GM12878 (cell line): ENCODE results near the gene STRIP2. TPM values are rescaled to one million over a fixed set of nuclear protein-coding genes. Genes with fewer than 3 reads are reported as not detected.

ENCODE experiments used
- BACH1 ChIP-seq: fragments of 450-650 bp; IDR thresholded peaks from 2 replicates; pipeline ENCODE4 v1.6.1; 2017; ENCODE audit warnings: mild to moderate bottlenecking, borderline replicate concordance
- BHLHE40 ChIP-seq, 2 experiments: fragments of 450-650 bp in 1 of 2; IDR thresholded peaks; 2 replicates each; pipeline ENCODE4 v1.6.1; 2011 to 2017; ENCODE audit warnings: low read depth in 2 of 2, borderline replicate concordance in 1 of 2, improper control_type of control experiment in 1 of 2, low read length in 1 of 2, mild to moderate bottlenecking in 1 of 2
- CTCF ChIP-seq, 3 experiments: IDR thresholded peaks in 2 of 3; conservative IDR thresholded peaks in 1 of 3; 2 replicates each; pipeline ENCODE4 v1.5.1; 2011; ENCODE audit warnings: low read depth in 3 of 3, low read length in 3 of 3, mild to moderate bottlenecking in 3 of 3, control low read depth in 2 of 3, moderate library complexity in 2 of 3, inconsistent platforms in 1 of 3, mixed read lengths in 1 of 3; ENCODE audit not compliant: control insufficient read depth in 2 of 3, insufficient read depth in 1 of 3; ENCODE audit errors: extremely low read depth in 1 of 3
- DPF2 ChIP-seq: fragments of 450-650 bp; IDR thresholded peaks from 2 replicates; pipeline ENCODE4 v1.6.1; 2017; ENCODE audit warnings: mild to moderate bottlenecking
- FOS ChIP-seq: IDR thresholded peaks from 3 replicates; pipeline ENCODE4 v1.6.1; 2011; ENCODE audit warnings: borderline replicate concordance; ENCODE audit not compliant: insufficient read length; ENCODE audit errors: extremely low read depth
- FOXK2 ChIP-seq: fragments of 450-650 bp; IDR thresholded peaks from 2 replicates; pipeline ENCODE4 v1.6.1; 2017; ENCODE audit warnings: mild to moderate bottlenecking, moderate library complexity
- GATAD2B ChIP-seq: fragments of 450-650 bp; conservative IDR thresholded peaks from 2 replicates; pipeline ENCODE4 v1.6.1; 2017; ENCODE audit warnings: low read depth, mild to moderate bottlenecking, moderate library complexity
- IRF3 ChIP-seq: fragments of 450-650 bp; IDR thresholded peaks from 2 replicates; pipeline ENCODE4 v1.6.1; 2014; ENCODE audit warnings: mild to moderate bottlenecking
- IRF4 ChIP-seq: IDR thresholded peaks from 2 replicates; pipeline ENCODE4 v1.6.1; 2011; ENCODE audit warnings: low read depth, low read length
- JUND ChIP-seq: IDR thresholded peaks from 2 replicates; pipeline ENCODE4 v1.6.1; 2012; ENCODE audit warnings: low read depth, mild to moderate bottlenecking, low read length, improper control_type of control experiment, moderate library complexity
- LARP7 ChIP-seq: fragments of 450-650 bp; IDR thresholded peaks from 2 replicates; pipeline ENCODE4 v1.6.1; 2017; ENCODE audit warnings: mild to moderate bottlenecking
- MLLT1 ChIP-seq: fragments of 450-650 bp; IDR thresholded peaks from 2 replicates; pipeline ENCODE4 v1.6.1; 2016; ENCODE audit warnings: mild to moderate bottlenecking
- MYB ChIP-seq: fragments of 150-350 bp; IDR thresholded peaks from 2 replicates; pipeline ENCODE4 v1.6.1; 2014; ENCODE audit warnings: mild to moderate bottlenecking, low read depth, low read length, borderline replicate concordance
- NFYA ChIP-seq: IDR thresholded peaks from 2 replicates; pipeline ENCODE4 v1.6.1; 2011; ENCODE audit warnings: low read depth, mild to moderate bottlenecking, low read length, improper control_type of control experiment, borderline replicate concordance
- NKRF ChIP-seq: fragments of 450-650 bp; conservative IDR thresholded peaks from 2 replicates; pipeline ENCODE4 v1.6.1; 2017; ENCODE audit warnings: mild to moderate bottlenecking, moderate library complexity
- NR2F1 ChIP-seq: fragments of 450-650 bp; conservative IDR thresholded peaks from 2 replicates; pipeline ENCODE4 v1.6.1; 2017; ENCODE audit warnings: mild to moderate bottlenecking
- RELB ChIP-seq: fragments of 450-650 bp; IDR thresholded peaks from 2 replicates; pipeline ENCODE4 v1.6.1; 2017; ENCODE audit warnings: low read depth, mild to moderate bottlenecking, moderate library complexity
- SREBF1 ChIP-seq: IDR thresholded peaks from 2 replicates; pipeline ENCODE4 v1.6.1; 2012; ENCODE audit warnings: mild to moderate bottlenecking, low read length
- ZNF622 ChIP-seq: fragments of 450-650 bp; IDR thresholded peaks from 2 replicates; pipeline ENCODE4 v1.6.1; 2017; ENCODE audit warnings: mild to moderate bottlenecking, inconsistent platforms
- polyA plus RNA-seq, 11 experiments: library from polyadenylated mRNA; depleted of rRNA in 4 of 11; unstranded in 6 of 11; stranded (reverse) in 5 of 11; fragments of >200 nt; fragmentation: Nextera tagmentation in 4 of 11; fragmentation: Illumina TruSeq in 1 of 11; extraction: Ambion mirVana in 4 of 11; extraction: Trizol in 1 of 11; gene quantifications; 1 replicate in 1 of 11; 2 replicates in 10 of 11; pipeline versions ENCODE4 v1.2.1 to v1.2.3, GENCODE V29; 2011 to 2016; ENCODE audit warnings: inconsistent platforms in 2 of 11, missing spikeins in 2 of 11, low read depth in 1 of 11
- total RNA-seq, 4 experiments: library from RNA; depleted of rRNA in 3 of 4; stranded (reverse); fragments of >200 nt in 3 of 4; fragmentation: Illumina TruSeq in 1 of 4; extraction: Trizol in 1 of 4; gene quantifications; 2 replicates each; pipeline versions ENCODE4 v1.2.1 to v1.2.3, GENCODE V29; 2013 to 2021

The STRIP2 gene
- total and polyA plus RNA-seq, 10 of the 15 experiments (the other 5 are each of a cell fraction or from before 2014, with no cell fraction given), result 0.48 to 5.8 (median 1.8) TPM

- TF ChIP-seq RELB (0 out of 2 replicates have a peak, but pooled peaks have one; percentile 41), NKRF (peak; percentile 86), NR2F1 (peak; percentile 75), GATAD2B (peak; percentile 77), FOXK2 (peak; percentile 91), BHLHE40 (IDR thresholded peaks at IDR 0.05; ENCODE audit: borderline replicate concordance in 1 of 2, low read depth in 2 of 2, low read length in 1 of 2) (peak in 1 of 2 experiments; percentile 56; a peak in 2 of 4 replicates), LARP7 (peak; percentile 76), MLLT1 (peak; percentile 36; the same call in 1 of the 2 replicates), ZNF622 (no peak), CTCF (IDR thresholded peaks at IDR 0.05 in 2 of 3, conservative IDR thresholded peaks at IDR 0.05 in 1 of 3; ENCODE audit: control insufficient read depth in 2 of 3, extremely low read depth in 1 of 3, insufficient read depth in 1 of 3, low read depth in 3 of 3, low read length in 3 of 3) (0 out of 6 replicates have a peak, but pooled peaks of 1 of the 3 experiments have one; percentile 3), FOS (peak; percentile 32), IRF4 (no peak), JUND (peak; percentile 43; the same call in 1 of the 2 replicates), NFYA (0 out of 2 replicates have a peak, but pooled peaks have one; percentile 15), IRF3 (peak; percentile 77), SREBF1 (peak; percentile 46; the same call in 1 of the 2 replicates), BACH1 (0 out of 2 replicates have a peak, but pooled peaks have one; percentile 42), DPF2 (0 out of 2 replicates have a peak, but pooled peaks have one; percentile 39), MYB (no peak)
Observed at GRCh38 chr7:129433847-129434674, at the start of gene STRIP2 (continued).
